SH-SY5Y (cell line): ENCODE measurements around the gene GNS.

ENCODE experiments used
- GATA2 ChIP-seq: IDR thresholded peaks from 2 replicates; pipeline ENCODE4 v1.6.1; 2011; ENCODE audit warnings: mild to moderate bottlenecking, low read depth, low read length
- GATA3 ChIP-seq: IDR thresholded peaks from 2 replicates; pipeline ENCODE4 v1.6.1; 2011; ENCODE audit warnings: low read depth, mild to moderate bottlenecking, low read length, moderate library complexity

DNA sequence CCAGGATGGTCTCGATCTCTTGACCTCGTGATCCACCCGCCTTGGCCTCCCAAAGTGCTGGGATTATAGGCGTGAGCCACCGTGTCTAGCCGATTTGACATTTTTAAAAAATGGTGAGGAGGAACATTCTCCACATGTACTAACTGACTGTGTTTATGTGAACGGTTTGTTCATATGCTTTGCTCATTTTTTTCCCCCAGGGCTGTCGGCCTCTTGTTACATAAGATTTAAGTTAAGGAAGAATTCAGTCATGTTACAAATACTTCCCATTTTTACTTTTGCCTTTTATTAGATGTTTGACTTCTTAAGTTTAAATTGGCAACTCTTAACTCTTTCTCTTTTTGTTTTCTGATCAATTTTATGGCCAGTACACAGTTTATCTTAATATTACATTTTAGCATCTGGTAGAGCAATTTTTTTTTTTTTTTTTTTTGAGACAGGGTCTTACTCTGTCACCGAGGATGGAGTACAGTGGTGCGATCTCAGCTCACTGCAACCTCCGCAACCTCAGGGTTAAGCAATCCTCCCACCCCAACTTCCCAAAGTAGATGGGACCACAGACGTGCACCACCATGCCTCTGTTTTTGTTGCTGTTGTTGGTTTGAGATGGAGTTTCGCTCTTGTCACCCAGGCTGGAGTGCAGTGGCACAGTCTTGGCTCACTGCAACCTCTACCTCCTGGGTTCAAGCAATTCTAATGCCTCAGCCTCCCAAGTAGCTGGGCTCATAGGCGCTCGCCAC, 9.6 kb downstream of the GNS start:
- TF ChIP-seq GATA3 (no peak), GATA2 (no peak)
